Measurements from ENCODE around the gene PDPN.
A peak's percentile ranks its signal among the peaks of the same experiment; 100 is the strongest.

The PDPN gene

DNA sequence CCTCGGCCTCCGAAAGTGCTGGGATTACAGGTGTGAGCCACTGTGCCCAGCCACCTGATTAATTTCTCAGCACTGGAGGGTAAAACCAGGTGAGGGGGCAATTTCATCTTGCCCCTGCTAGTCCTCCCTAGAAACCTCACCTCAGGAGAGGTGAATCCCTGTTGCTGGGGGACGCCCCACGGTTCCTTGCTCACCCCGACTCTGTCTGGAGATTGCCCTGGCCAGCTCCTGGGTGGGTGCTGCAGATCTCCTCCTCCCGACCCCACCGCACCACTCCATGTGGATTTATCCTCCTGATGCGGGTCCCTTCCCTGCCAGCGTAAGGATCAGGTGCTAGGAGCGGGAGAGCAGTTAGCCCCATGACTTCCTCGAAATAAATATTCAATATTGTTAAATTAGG is 34.9 kb downstream of the PDPN start:
- no peak for DNase-seq

- peak in 1 of 14 donors; percentile 5 for DNase-seq
Measured at GRCh38 chr1:13619909-13620308, 36.3 kb downstream of the PDPN start.

- DNase-seq: no peak
Measured at GRCh38 chr1:13620825-13621224, 37.2 kb downstream of the PDPN start.

GRCh38 chr1:13622446-13622845 is 38.8 kb downstream of the PDPN start:
- peak in 2 of 14 donors; percentile 0 to 1 for DNase-seq

DNA sequence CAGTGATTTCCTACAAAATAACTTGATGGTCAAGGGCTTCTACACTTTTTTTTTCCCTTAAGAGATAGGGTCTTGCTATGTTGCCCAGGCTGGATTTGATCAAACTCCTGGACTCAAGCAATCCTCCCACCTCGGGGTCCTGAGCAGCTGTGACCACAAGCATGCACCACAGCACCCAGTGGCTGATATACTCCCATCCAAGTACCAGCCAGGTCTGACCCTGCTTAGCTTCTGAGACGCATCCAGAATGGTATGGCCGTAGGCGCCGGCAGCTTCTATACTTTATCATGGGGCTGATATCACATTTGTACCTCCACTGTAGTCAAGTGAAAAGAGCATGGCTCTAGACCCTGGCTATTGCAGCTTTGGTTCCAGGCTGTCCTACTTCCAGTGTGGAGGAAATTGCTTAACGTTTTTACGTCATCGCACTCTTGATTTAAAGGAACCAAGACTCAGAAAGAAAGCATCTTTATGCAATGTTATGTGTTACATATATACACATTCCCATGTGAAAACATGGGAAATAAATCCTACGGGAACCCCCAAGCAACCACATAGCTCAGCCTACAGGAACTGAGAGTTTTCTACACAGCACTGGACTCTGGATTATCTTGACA is 39.5 kb downstream of the PDPN start:
- peak in 1 of 14 donors; percentile 1 for DNase-seq

DNA sequence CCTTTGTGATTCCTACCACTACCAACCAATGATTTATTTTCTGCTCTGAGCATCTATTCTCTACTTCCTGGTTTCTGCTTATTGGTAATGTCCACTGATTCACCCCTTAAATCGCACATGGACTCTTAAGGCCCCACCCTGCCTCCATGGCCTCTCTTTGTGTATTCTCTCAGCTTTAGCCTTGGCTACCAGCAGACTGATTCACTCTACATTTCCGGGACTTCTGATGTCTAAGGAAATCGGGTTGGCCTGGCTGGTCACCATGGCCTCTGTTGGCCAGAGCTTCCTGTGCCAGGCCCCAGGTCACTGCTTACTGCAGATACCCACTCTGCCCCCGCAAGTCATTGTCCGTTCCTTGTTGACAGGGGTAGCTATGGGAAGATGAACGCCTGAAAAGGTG is 40.9 kb downstream of the PDPN start:
- no peak for DNase-seq

GRCh38 chr1:13627127-13627526 is 43.5 kb downstream of the PDPN start:
- DNase-seq: no peak

DNA sequence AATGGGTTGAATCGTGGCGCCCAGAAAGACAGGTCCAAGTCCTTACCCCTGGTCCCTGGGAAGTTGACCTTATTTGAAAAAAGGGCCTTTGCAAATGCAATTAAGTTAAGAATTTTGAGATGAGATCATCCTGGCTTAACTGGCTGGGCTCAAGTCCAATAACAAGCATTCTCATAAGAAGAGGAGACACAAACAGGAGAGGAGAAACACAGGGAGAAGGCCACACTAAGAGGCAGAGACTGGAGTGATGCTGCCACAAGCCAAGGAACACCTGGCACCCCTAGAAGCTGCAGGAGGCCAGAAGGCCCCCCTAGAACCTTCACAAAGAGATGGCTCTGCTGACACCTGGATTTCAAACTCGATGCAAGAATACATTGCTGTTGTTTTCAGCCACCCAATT is 44.6 kb downstream of the PDPN start:
- DNase-seq: no peak

DNA sequence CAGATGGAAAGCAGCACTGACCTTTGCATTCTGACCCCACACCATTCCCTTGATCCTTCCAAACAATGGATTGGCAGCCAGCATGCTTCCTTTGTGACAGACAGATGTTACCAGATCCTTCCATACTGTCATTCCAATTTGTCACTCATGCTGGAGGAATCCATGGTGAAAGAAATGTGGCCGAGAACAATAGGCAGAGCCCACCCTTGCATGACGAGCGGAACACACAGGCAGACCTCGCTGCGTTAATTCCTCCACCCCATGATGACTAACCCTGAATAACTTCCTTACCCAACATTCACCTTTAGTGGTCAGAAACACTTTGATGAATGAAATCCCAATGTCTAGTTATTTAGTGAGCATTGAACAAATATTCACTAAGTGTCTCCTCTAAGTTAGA is 45.1 kb downstream of the PDPN start:
- DNase-seq: no peak

- DNase-seq: peak in 7 of 14 donors; percentile 7 to 89 (median 13)
Measured at GRCh38 chr1:13642306-13643004, 58.8 kb downstream of the PDPN start.

- no peak for DNase-seq
Measured at GRCh38 chr1:13643017-13643416, 59.4 kb downstream of the PDPN start.

- DNase-seq: no peak
Measured at GRCh38 chr1:13646521-13646920, 62.9 kb downstream of the PDPN start.

DNA sequence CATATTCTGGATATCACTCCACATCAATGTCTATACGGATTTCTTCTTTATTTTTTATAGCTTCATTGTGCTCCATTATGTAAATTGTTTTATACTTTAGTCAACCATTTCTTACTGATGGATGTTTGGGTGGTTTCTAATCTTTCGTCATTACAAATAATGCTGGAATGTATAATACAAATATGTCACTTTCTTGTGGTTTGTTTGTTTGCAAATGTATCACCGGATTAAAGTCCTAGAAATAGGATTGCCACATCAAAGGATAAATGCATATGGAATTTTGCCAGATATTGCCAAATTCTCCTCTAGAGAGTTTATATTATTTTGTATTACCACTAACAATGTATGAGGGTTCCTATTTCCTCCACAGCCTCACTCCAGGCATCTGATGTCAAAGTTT is 67.6 kb downstream of the PDPN start:
- no peak for DNase-seq

- no peak for DNase-seq
Measured at GRCh38 chr1:13652238-13652637, 68.6 kb downstream of the PDPN start.

DNA sequence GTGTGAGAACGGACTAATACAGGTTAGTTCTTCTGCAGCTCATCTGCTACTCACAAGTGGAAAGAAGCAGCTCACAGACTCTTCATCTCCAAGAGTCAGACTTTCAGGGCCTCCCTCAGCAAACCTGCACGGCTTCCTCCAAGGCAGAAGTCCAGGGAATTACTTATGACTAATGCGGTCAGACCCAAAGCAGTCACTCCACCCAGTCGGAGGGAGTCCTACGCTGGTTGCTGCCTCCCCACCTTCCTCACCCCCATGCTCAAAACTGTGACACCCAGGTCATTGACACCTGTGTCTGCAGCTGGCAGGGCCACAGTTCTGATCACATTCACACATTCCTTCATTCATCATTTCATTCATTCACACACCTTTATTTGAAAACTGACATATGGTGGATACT is 77.9 kb downstream of the PDPN start:
- DNase-seq: no peak

DNA sequence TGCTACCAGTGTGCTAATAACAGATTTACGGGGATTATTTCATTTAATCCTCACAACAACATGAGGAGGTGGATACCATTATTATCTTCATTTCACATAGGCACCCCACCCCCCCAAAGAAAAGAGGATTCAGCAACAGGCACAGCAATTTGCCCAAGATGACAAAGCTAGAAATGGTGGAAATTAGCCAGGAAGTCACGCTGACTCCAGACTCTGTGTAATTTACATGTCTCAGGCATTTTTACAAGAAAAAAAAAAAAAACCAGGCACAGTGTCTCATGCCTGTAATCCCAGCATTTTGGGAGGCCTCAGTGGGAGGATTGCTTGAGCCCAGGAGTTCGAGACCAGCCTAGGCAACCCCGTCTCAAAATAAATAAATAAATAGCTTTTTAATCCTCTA is 78.9 kb downstream of the PDPN start:
- DNase-seq: no peak

GRCh38 chr1:13663969-13664368 is 80.3 kb downstream of the PDPN start:
- DNase-seq: no peak

DNA sequence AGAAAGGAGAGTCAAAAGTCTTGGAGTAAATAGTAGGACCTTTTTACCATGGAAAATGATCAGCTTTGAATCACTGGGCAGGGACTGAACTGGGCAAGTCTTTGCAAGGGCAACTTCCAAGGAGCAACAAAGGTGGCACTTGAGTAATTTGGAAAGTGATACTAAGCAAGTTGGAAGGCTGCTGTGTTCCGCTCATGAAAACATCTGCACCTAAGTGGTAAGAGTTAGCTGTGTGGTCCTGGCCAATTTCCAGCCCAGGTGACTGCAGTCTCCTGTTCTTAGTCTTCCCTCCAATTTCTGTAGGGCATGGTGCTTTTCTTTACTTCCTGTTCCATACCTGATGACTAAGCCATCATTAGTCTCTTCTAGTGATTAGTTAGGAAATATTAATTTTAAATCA is 80.8 kb downstream of the PDPN start:
- no peak for DNase-seq

- no peak for DNase-seq
Measured at GRCh38 chr1:13666317-13666716, 82.7 kb downstream of the PDPN start.

All from C1 segment of cervical spinal cord (tissue), 14 donors.